GM12878 (cell line): ENCODE measurements around the gene ADGRE1. TPM values are rescaled to one million over a fixed set of nuclear protein-coding genes. Genes with fewer than 3 reads are reported as not detected.

Experiments used
- ATAC-seq: fragments of 200-7000 bp; cut with Tn5 transposase; 3 replicates; pipeline ENCODE4 v1.9.1; 2020; ENCODE audit warnings: mild to moderate bottlenecking, moderate library complexity
- BruUV-seq: library from RNA; stranded (reverse); fragments of 400-500 nt; replicated peaks from 2 replicates; lab custom pipeline; 2021; lab: Mats Ljungman, UMichigan
- CTCF ChIA-PET: fragments of 300-600 bp; sonication (Branson Sonifier 250); formaldehyde crosslinking; extraction: SDS; loops from one replicate; lab custom pipeline; 2021; ENCODE audit warnings: inconsistent platforms; lab: Yijun Ruan, JAX
- POLR2A ChIA-PET: fragments of 350-600 bp; formaldehyde crosslinking; extraction: SDS; loops from one replicate; lab custom pipeline; 2021; ENCODE audit warnings: inconsistent platforms; lab: Charles Lee
- RAD21 ChIA-PET: fragments of 300-600 bp; sonication (Branson Sonifier 250); formaldehyde crosslinking; loops from one replicate; lab custom pipeline; 2023; ENCODE audit warnings: antibody characterized with exemption; ENCODE audit not compliant: unreplicated experiment; lab: Charles Lee
- SMC1A ChIA-PET: fragments of 300-600 bp; sonication (Branson Sonifier 250); formaldehyde crosslinking; loops from one replicate; lab custom pipeline; 2023; ENCODE audit not compliant: unreplicated experiment, uncharacterized antibody; lab: Charles Lee
- DNase-seq: peaks from one replicate; pipeline ENCODE4 v3.0.0-alpha.2; 2011; ENCODE audit warnings: low read depth, low spot score
- FAIRE-seq: peaks from 3 replicates; lab custom pipeline; 2011; peaks lifted over from hg19 to GRCh38; lab: Jason Lieb, UNC
- H2AFZ ChIP-seq: 2 replicates; pipeline ENCODE4 v1.6.0; 2011; ENCODE audit warnings: low read depth, low read length, control low read depth; ENCODE audit not compliant: control insufficient read depth
- H3K27ac ChIP-seq: 2 replicates; pipeline ENCODE4 v1.5.1; 2011; ENCODE audit warnings: control low read depth; ENCODE audit not compliant: control insufficient read depth, insufficient read depth
- H3K27me3 ChIP-seq, 2 experiments: replicated peaks in 1 of 2; 2 replicates each; pipeline versions ENCODE4 v1.6.0 to v1.6.1; 2011; ENCODE audit warnings: low read length in 1 of 2; ENCODE audit not compliant: control insufficient read depth in 2 of 2, insufficient read depth in 2 of 2
- H3K36me3 ChIP-seq, 2 experiments: 2 replicates each; pipeline ENCODE4 v1.5.1; 2011; ENCODE audit warnings: low read length in 1 of 2; ENCODE audit not compliant: control insufficient read depth in 2 of 2, insufficient read depth in 2 of 2
- H3K4me1 ChIP-seq: 2 replicates; pipeline ENCODE4 v1.6.1; 2011; ENCODE audit warnings: mild to moderate bottlenecking, low read length, moderate library complexity, mixed read lengths; ENCODE audit not compliant: control insufficient read depth, insufficient read depth
- H3K4me2 ChIP-seq: 2 replicates; pipeline ENCODE4 v1.6.0; 2011; ENCODE audit warnings: control low read depth; ENCODE audit not compliant: control insufficient read depth, insufficient read depth
- H3K4me3 ChIP-seq: fragments of 200-600 bp; sonication (generic); 2 replicates; pipeline ENCODE4 v1.5.1; 2016
- H3K79me2 ChIP-seq: 2 replicates; pipeline ENCODE4 v1.6.0; 2011; ENCODE audit warnings: low read length; ENCODE audit not compliant: control insufficient read depth, insufficient read depth
- H3K9ac ChIP-seq: 2 replicates; pipeline ENCODE4 v1.8.0; 2011; ENCODE audit warnings: low read length, control low read depth, mixed read lengths; ENCODE audit not compliant: control insufficient read depth, insufficient read depth
- H3K9me3 ChIP-seq: replicated peaks from 3 replicates; pipeline ENCODE4 v1.5.1; 2011; ENCODE audit warnings: mild to moderate bottlenecking, low read length; ENCODE audit not compliant: control insufficient read depth, insufficient read depth
- H4K20me1 ChIP-seq: 2 replicates; pipeline ENCODE4 v1.6.0; 2011; ENCODE audit not compliant: control insufficient read depth, insufficient read depth
- ASH2L ChIP-seq: fragments of 300-600, 200-600 bp; sonication (generic); IDR thresholded peaks from 2 replicates; pipeline ENCODE4 v1.6.1; 2017; ENCODE audit warnings: low read depth, mild to moderate bottlenecking, borderline replicate concordance
- BCL11A ChIP-seq: IDR thresholded peaks from 2 replicates; pipeline ENCODE4 v1.6.1; 2011; ENCODE audit warnings: low read depth, low read length
- CHD4 ChIP-seq: fragments of 200-600 bp; sonication (generic); IDR thresholded peaks from 2 replicates; pipeline ENCODE4 v1.6.1; 2016; ENCODE audit warnings: mild to moderate bottlenecking
- DPF2 ChIP-seq: fragments of 450-650 bp; IDR thresholded peaks from 2 replicates; pipeline ENCODE4 v1.6.1; 2017; ENCODE audit warnings: mild to moderate bottlenecking
- ESRRA ChIP-seq: IDR thresholded peaks from 2 replicates; pipeline ENCODE4 v1.6.1; 2012; ENCODE audit warnings: mild to moderate bottlenecking, low read length, improper control_type of control experiment
- HDAC6 ChIP-seq: fragments of 200-600 bp; sonication (generic); IDR thresholded peaks from one replicate; pipeline ENCODE4 v1.8.0; 2017; ENCODE audit warnings: antibody characterized with exemption; ENCODE audit not compliant: unreplicated experiment
- MTA3 ChIP-seq: IDR thresholded peaks from 2 replicates; pipeline ENCODE4 v1.6.1; 2012; ENCODE audit warnings: low read length, inconsistent platforms, borderline replicate concordance
- NFXL1 ChIP-seq: fragments of 450-650 bp; IDR thresholded peaks from 2 replicates; pipeline ENCODE4 v1.6.1; 2017; ENCODE audit warnings: antibody characterized with exemption, mild to moderate bottlenecking, borderline replicate concordance
- NKRF ChIP-seq: fragments of 450-650 bp; conservative IDR thresholded peaks from 2 replicates; pipeline ENCODE4 v1.6.1; 2017; ENCODE audit warnings: mild to moderate bottlenecking, moderate library complexity
- NR2C1 ChIP-seq: fragments of 450-650 bp; IDR thresholded peaks from 2 replicates; pipeline ENCODE4 v1.6.1; 2017; ENCODE audit warnings: antibody characterized with exemption, mild to moderate bottlenecking, moderate library complexity
- NR2C2 ChIP-seq: IDR thresholded peaks from 2 replicates; pipeline ENCODE4 v1.6.1; 2011; ENCODE audit warnings: borderline replicate concordance, low read depth; ENCODE audit not compliant: control insufficient read depth, insufficient read length
- RAD51 ChIP-seq: fragments of 450-650 bp; IDR thresholded peaks from 2 replicates; pipeline ENCODE4 v1.6.1; 2016; ENCODE audit warnings: moderate library complexity, mild to moderate bottlenecking, inconsistent platforms
- REST ChIP-seq: IDR thresholded peaks from 2 replicates; pipeline ENCODE4 v1.6.1; 2012; ENCODE audit warnings: mild to moderate bottlenecking, low read depth, low read length
- RFX5 ChIP-seq: IDR thresholded peaks from 2 replicates; pipeline ENCODE4 v1.6.1; 2011; ENCODE audit warnings: low read depth, low read length, improper control_type of control experiment
- STAT3 ChIP-seq: IDR thresholded peaks from 2 replicates; pipeline ENCODE4 v1.6.1; 2011; ENCODE audit warnings: low read depth, low read length, improper control_type of control experiment
- TCF12 ChIP-seq: IDR thresholded peaks from 2 replicates; pipeline ENCODE4 v1.6.1; 2011; ENCODE audit warnings: low read depth, mild to moderate bottlenecking, low read length
- ZNF217 ChIP-seq: fragments of 450-650 bp; IDR thresholded peaks from 2 replicates; pipeline ENCODE4 v1.6.1; 2017; ENCODE audit warnings: antibody characterized with exemption, mild to moderate bottlenecking
- WGBS: methylation state at CpG from one replicate; pipeline ENCODE4 v1.1.6; 2016; ENCODE audit warnings: low lambda C conversion rate; ENCODE audit not compliant: insufficient replicate concordance, insufficient coverage; ENCODE audit errors: missing lambda C conversion rate; 5-methylcytosine and 5-hydroxymethylcytosine counted together
- in situ Hi-C: fragments of 300-500 bp; cut with MboI; formaldehyde crosslinking; loops from 9 replicates; pipeline ENCODE4 v1.14.3; 2018; ENCODE audit warnings: mixed read lengths
- intact Hi-C: fragments of 100-400 bp; cut with micrococcal nuclease; formaldehyde crosslinking; loops from one replicate; pipeline ENCODE4 v1.14.2; 2022; ENCODE audit not compliant: unreplicated experiment
- polyA plus RNA-seq, 11 experiments: library from polyadenylated mRNA; depleted of rRNA in 4 of 11; unstranded in 6 of 11; stranded (reverse) in 5 of 11; fragments of >200 nt; fragmentation: Nextera tagmentation in 4 of 11; fragmentation: Illumina TruSeq in 1 of 11; extraction: Ambion mirVana in 4 of 11; extraction: Trizol in 1 of 11; gene quantifications; 1 replicate in 1 of 11; 2 replicates in 10 of 11; pipeline versions ENCODE4 v1.2.1 to v1.2.3, GENCODE V29; 2011 to 2016; ENCODE audit warnings: inconsistent platforms in 2 of 11, missing spikeins in 2 of 11, low read depth in 1 of 11
- total RNA-seq, 4 experiments: library from RNA; depleted of rRNA in 3 of 4; stranded (reverse); fragments of >200 nt in 3 of 4; fragmentation: Illumina TruSeq in 1 of 4; extraction: Trizol in 1 of 4; gene quantifications; 2 replicates each; pipeline versions ENCODE4 v1.2.1 to v1.2.3, GENCODE V29; 2013 to 2021
- TF ChIP-seq, protein P1 (sequence below): fragments of 450-650 bp; IDR thresholded peaks from 2 replicates; pipeline ENCODE4 v1.6.1; 2016; ENCODE audit warnings: mild to moderate bottlenecking

ADGRE1 gene
- total and polyA plus RNA-seq, 10 of the 15 experiments (the other 5 are each of a cell fraction or from before 2014, with no cell fraction given), result 7.9 to 35.7 (median 9.9) TPM

GRCh38 chr19:6971366-6971765 lies 84.0 kb downstream of the ADGRE1 start:
- in situ Hi-C loops, result no loop called here
- no peaks in the 10 kb centered on the region for H3K79me2 ChIP-seq
- FAIRE-seq (no peak), ATAC-seq (no peak), DNase-seq (no peak)
- 86% methylated on average over 1 of the region's 1 CpG for WGBS
- no peak overlapping the region for H3K4me3 ChIP-seq
- POLR2A ChIA-PET, result interaction anchor here (0.6 to 1.7 kb wide), 3 partner anchors 9 to 619 kb away, joined by 3 to 5 read pairs (median 3); no protein-coding TSS in a partner anchor
- TF ChIP-seq DPF2 (no peak), REST (no peak), NKRF (no peak), STAT3 (no peak), NR2C2 (no peak), NFXL1 (no peak), CHD4 (no peak), RFX5 (no peak), RAD51 (no peak), HDAC6 (no peak), MTA3 (no peak), TCF12 (no peak), ZNF217 (no peak), NR2C1 (no peak), ASH2L (no peak), ESRRA (no peak), BCL11A (no peak)
- TF ChIP-seq, protein P1, sequence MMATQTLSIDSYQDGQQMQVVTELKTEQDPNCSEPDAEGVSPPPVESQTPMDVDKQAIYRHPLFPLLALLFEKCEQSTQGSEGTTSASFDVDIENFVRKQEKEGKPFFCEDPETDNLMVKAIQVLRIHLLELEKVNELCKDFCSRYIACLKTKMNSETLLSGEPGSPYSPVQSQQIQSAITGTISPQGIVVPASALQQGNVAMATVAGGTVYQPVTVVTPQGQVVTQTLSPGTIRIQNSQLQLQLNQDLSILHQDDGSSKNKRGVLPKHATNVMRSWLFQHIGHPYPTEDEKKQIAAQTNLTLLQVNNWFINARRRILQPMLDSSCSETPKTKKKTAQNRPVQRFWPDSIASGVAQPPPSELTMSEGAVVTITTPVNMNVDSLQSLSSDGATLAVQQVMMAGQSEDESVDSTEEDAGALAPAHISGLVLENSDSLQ, result no peak
- CTCF ChIA-PET, result interaction anchor here (1.7 kb wide), 1 partner anchor 26 kb away, joined by 5 read pairs; no protein-coding TSS in a partner anchor
- H3K36me3 ChIP-seq, result no peaks in the 10 kb centered on the region
- SMC1A ChIA-PET, result no interaction called here
- intact Hi-C loops, result no loop called here
- BruUV-seq, result no TSS peak
- H3K27me3 ChIP-seq, result no peaks in the 10 kb centered on the region
- RAD21 ChIA-PET, result no interaction called here
- H3K27ac ChIP-seq, result no peak overlapping the region
- H3K4me1 ChIP-seq, result no peaks in the 10 kb centered on the region
- H3K9ac ChIP-seq, result no peak overlapping the region
- no peaks in the 10 kb centered on the region; the same call in 2 of the 3 replicates for H3K9me3 ChIP-seq
- no peak overlapping the region for H3K4me2 ChIP-seq
- H2AFZ ChIP-seq, result no peak overlapping the region
- H4K20me1 ChIP-seq, result no peaks in the 10 kb centered on the region
